T-helper 1 cell treated with Interleukin-12 subunit alpha and Interleukin-12 subunit beta and Interleukin-4 antibody, amounts not matched to agents 30 μg/mL and 1 μg/mL, for 36 hours (primary cell): ENCODE data around the gene SOX5.

Experiments
- H3K27ac Mint-ChIP-seq: one replicate; pipeline ENCODE4 v1.8.0; 2021; ENCODE audit warnings: mild to moderate bottlenecking, mixed read lengths
- H3K27me3 Mint-ChIP-seq: one replicate; pipeline ENCODE4 v1.8.0; 2021; ENCODE audit warnings: low read depth, mixed read lengths
- H3K36me3 Mint-ChIP-seq: one replicate; pipeline ENCODE4 v1.8.0; 2021; ENCODE audit warnings: low read depth, mixed read lengths
- H3K4me1 Mint-ChIP-seq: one replicate; pipeline ENCODE4 v1.8.0; 2021; ENCODE audit warnings: low read depth, mixed read lengths
- H3K4me3 Mint-ChIP-seq: one replicate; pipeline ENCODE4 v1.8.0; 2021; ENCODE audit warnings: mild to moderate bottlenecking, moderate library complexity, mixed read lengths
- H3K9me3 Mint-ChIP-seq: one replicate; pipeline ENCODE4 v1.8.0; 2021; ENCODE audit warnings: mixed read lengths

The SOX5 gene

GRCh38 chr12:23687947-23688346, 261.5 kb downstream of the SOX5 start:
- H3K4me3 Mint-ChIP-seq = no peak overlapping the region
- H3K27ac Mint-ChIP-seq = no peak overlapping the region
- H3K4me1 Mint-ChIP-seq = no peaks in the 10 kb centered on the region
- no peaks in the 10 kb centered on the region for H3K36me3 Mint-ChIP-seq
- H3K9me3 Mint-ChIP-seq = peaks cover 5% of the 10 kb centered on the region
- no peaks in the 10 kb centered on the region for H3K27me3 Mint-ChIP-seq

GRCh38 chr12:23686095-23686494, 263.4 kb downstream of the SOX5 start:
- no peaks in the 10 kb centered on the region for H3K36me3 Mint-ChIP-seq

GRCh38 chr12:23684121-23684520, 265.3 kb downstream of the SOX5 start:
- Mint-ChIP-seq H3K4me1 (no peaks in the 10 kb centered on the region), H3K27ac (no peak overlapping the region), H3K27me3 (no peaks in the 10 kb centered on the region), H3K36me3 (no peaks in the 10 kb centered on the region), H3K4me3 (no peak overlapping the region), H3K9me3 (no peaks in the 10 kb centered on the region)

More at GRCh38 chr12:23686095-23686494, 263.4 kb downstream of the SOX5 start:
- no peak overlapping the region for H3K27ac Mint-ChIP-seq
- H3K9me3 Mint-ChIP-seq = peaks cover 5% of the 10 kb centered on the region
- no peaks in the 10 kb centered on the region for H3K4me1 Mint-ChIP-seq
- H3K27me3 Mint-ChIP-seq = no peaks in the 10 kb centered on the region
- no peak overlapping the region for H3K4me3 Mint-ChIP-seq

GRCh38 chr12:23681237-23681636, 268.2 kb downstream of the SOX5 start:
- Mint-ChIP-seq H3K27ac (no peak overlapping the region), H3K36me3 (no peaks in the 10 kb centered on the region), H3K9me3 (no peaks in the 10 kb centered on the region), H3K4me1 (no peaks in the 10 kb centered on the region), H3K4me3 (no peak overlapping the region), H3K27me3 (no peaks in the 10 kb centered on the region)

- no peaks in the 10 kb centered on the region for H3K27me3 Mint-ChIP-seq
- H3K4me1 Mint-ChIP-seq = no peaks in the 10 kb centered on the region
- H3K27ac Mint-ChIP-seq = no peak overlapping the region
- H3K36me3 Mint-ChIP-seq = no peaks in the 10 kb centered on the region
- no peak overlapping the region for H3K4me3 Mint-ChIP-seq
- no peaks in the 10 kb centered on the region for H3K9me3 Mint-ChIP-seq
Measured at GRCh38 chr12:23674064-23674463, 275.4 kb downstream of the SOX5 start.

GRCh38 chr12:23671881-23672280, 277.6 kb downstream of the SOX5 start:
- Mint-ChIP-seq H3K9me3 (no peaks in the 10 kb centered on the region), H3K4me3 (no peak overlapping the region)

GRCh38 chr12:23670684-23671083, 278.8 kb downstream of the SOX5 start:
- H3K27ac Mint-ChIP-seq = no peak overlapping the region
- no peaks in the 10 kb centered on the region for H3K36me3 Mint-ChIP-seq
- no peaks in the 10 kb centered on the region for H3K27me3 Mint-ChIP-seq

More at GRCh38 chr12:23671881-23672280, 277.6 kb downstream of the SOX5 start:
- H3K27me3 Mint-ChIP-seq = no peaks in the 10 kb centered on the region
- H3K27ac Mint-ChIP-seq = no peak overlapping the region
- H3K36me3 Mint-ChIP-seq = no peaks in the 10 kb centered on the region
- H3K4me1 Mint-ChIP-seq = no peaks in the 10 kb centered on the region

GRCh38 chr12:23669691-23670090, 279.8 kb downstream of the SOX5 start:
- H3K36me3 Mint-ChIP-seq = no peaks in the 10 kb centered on the region
- H3K4me3 Mint-ChIP-seq = no peak overlapping the region
- no peaks in the 10 kb centered on the region for H3K9me3 Mint-ChIP-seq
- no peak overlapping the region for H3K27ac Mint-ChIP-seq
- no peaks in the 10 kb centered on the region for H3K27me3 Mint-ChIP-seq
- no peaks in the 10 kb centered on the region for H3K4me1 Mint-ChIP-seq

More at GRCh38 chr12:23670684-23671083, 278.8 kb downstream of the SOX5 start:
- Mint-ChIP-seq H3K9me3 (no peaks in the 10 kb centered on the region), H3K4me1 (no peaks in the 10 kb centered on the region), H3K4me3 (no peak overlapping the region)

GRCh38 chr12:23666866-23667265, 282.6 kb downstream of the SOX5 start:
- Mint-ChIP-seq H3K4me3 (no peak overlapping the region), H3K4me1 (no peaks in the 10 kb centered on the region), H3K27me3 (no peaks in the 10 kb centered on the region), H3K36me3 (no peaks in the 10 kb centered on the region), H3K27ac (no peak overlapping the region), H3K9me3 (no peaks in the 10 kb centered on the region)

GRCh38 chr12:23662966-23663365, 286.5 kb downstream of the SOX5 start:
- H3K27me3 Mint-ChIP-seq = no peaks in the 10 kb centered on the region
- H3K4me1 Mint-ChIP-seq = no peaks in the 10 kb centered on the region
- H3K4me3 Mint-ChIP-seq = no peak overlapping the region
- H3K36me3 Mint-ChIP-seq = no peaks in the 10 kb centered on the region
- no peaks in the 10 kb centered on the region for H3K9me3 Mint-ChIP-seq
- no peak overlapping the region for H3K27ac Mint-ChIP-seq

- Mint-ChIP-seq H3K9me3 (no peaks in the 10 kb centered on the region), H3K36me3 (no peaks in the 10 kb centered on the region), H3K27me3 (no peaks in the 10 kb centered on the region), H3K27ac (no peak overlapping the region), H3K4me3 (no peak overlapping the region), H3K4me1 (no peaks in the 10 kb centered on the region)
Measured at GRCh38 chr12:23659131-23659530, 290.3 kb downstream of the SOX5 start.

GRCh38 chr12:23657598-23657997, 291.9 kb downstream of the SOX5 start:
- H3K4me3 Mint-ChIP-seq = no peak overlapping the region
- no peak overlapping the region for H3K27ac Mint-ChIP-seq
- H3K27me3 Mint-ChIP-seq = no peaks in the 10 kb centered on the region
- no peaks in the 10 kb centered on the region for H3K36me3 Mint-ChIP-seq
- no peaks in the 10 kb centered on the region for H3K4me1 Mint-ChIP-seq
- no peaks in the 10 kb centered on the region for H3K9me3 Mint-ChIP-seq

GRCh38 chr12:23655884-23656283, 293.6 kb downstream of the SOX5 start:
- Mint-ChIP-seq H3K27ac (no peak overlapping the region), H3K9me3 (no peaks in the 10 kb centered on the region), H3K4me3 (no peak overlapping the region), H3K36me3 (no peaks in the 10 kb centered on the region), H3K4me1 (no peaks in the 10 kb centered on the region), H3K27me3 (no peaks in the 10 kb centered on the region)

- no peaks in the 10 kb centered on the region for H3K4me1 Mint-ChIP-seq
- H3K27me3 Mint-ChIP-seq = no peaks in the 10 kb centered on the region
- peaks cover 2% of the 10 kb centered on the region for H3K9me3 Mint-ChIP-seq
- no peak overlapping the region for H3K27ac Mint-ChIP-seq
- no peaks in the 10 kb centered on the region for H3K36me3 Mint-ChIP-seq
- no peak overlapping the region for H3K4me3 Mint-ChIP-seq
Measured at GRCh38 chr12:23655112-23655511, 294.4 kb downstream of the SOX5 start.

GRCh38 chr12:23648546-23648945, 300.9 kb downstream of the SOX5 start:
- Mint-ChIP-seq H3K27me3 (no peaks in the 10 kb centered on the region), H3K4me3 (no peak overlapping the region), H3K36me3 (no peaks in the 10 kb centered on the region), H3K9me3 (peaks cover 11% of the 10 kb centered on the region), H3K27ac (no peak overlapping the region), H3K4me1 (no peaks in the 10 kb centered on the region)

GRCh38 chr12:23640754-23641153, 308.7 kb downstream of the SOX5 start:
- H3K27ac Mint-ChIP-seq = no peak overlapping the region
- no peaks in the 10 kb centered on the region for H3K36me3 Mint-ChIP-seq
- no peaks in the 10 kb centered on the region for H3K27me3 Mint-ChIP-seq
- H3K9me3 Mint-ChIP-seq = no peaks in the 10 kb centered on the region
- no peaks in the 10 kb centered on the region for H3K4me1 Mint-ChIP-seq
- H3K4me3 Mint-ChIP-seq = no peak overlapping the region
